ENCODE data around the gene MUC4. TPM values are rescaled to one million over a fixed set of nuclear protein-coding genes. Genes with fewer than 3 reads are reported as not detected.

The MUC4 gene
- total and polyA plus RNA-seq, 9 of the 15 experiments (the other 6 are each of a cell fraction or from before 2014, with no cell fraction given): under 0.01 to 0.21 (median 0.10) TPM; not detected in 4

DNA sequence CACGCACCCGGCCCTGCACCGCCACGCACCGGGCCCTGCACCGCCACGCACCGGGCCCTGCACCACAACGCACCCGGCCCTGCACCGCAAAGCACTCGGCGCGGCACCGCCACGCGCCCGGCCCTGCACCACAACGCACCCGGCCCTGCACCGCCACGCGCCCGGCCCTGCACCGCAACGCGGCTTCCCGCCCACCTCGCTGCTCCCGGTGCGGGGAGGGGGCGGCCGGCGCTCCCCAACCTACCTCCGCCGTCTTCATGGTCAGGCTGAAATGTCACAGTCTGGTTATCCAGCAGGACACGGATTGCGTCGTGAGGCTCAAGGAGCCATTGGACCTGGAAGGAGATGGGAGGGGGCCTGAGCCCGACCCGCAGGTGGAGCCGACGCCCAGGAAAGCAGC, 49.1 kb downstream of the MUC4 start:
- CTCF ChIA-PET (ENCODE audit: low intra/inter-chr PET ratio): no interaction called here
- Histone ChIP-seq H3K36me3 (ENCODE audit: control insufficient read depth, insufficient read depth, low read length) (no peaks in the 10 kb centered on the region), H3K9me1 (ENCODE audit: control insufficient read depth, insufficient read depth, low read length) (no peaks in the 10 kb centered on the region), H3K4me2 (ENCODE audit: insufficient read depth, low read length) (no peak overlapping the region), H3K27ac (ENCODE audit: extremely low read depth, low read depth, low read length) (no peak overlapping the region), H3K9me3 (replicated peaks; ENCODE audit: control insufficient read depth, insufficient read depth, low read depth, low read length) (no peaks in the 10 kb centered on the region), H3K4me3 (no peak overlapping the region), H3K27me3 (ENCODE audit: control insufficient read depth in 2 of 2, insufficient read depth in 2 of 2, low read length in 2 of 2) (peaks cover 22 to 77% of the 10 kb centered on the region in 2 experiments; a peak in 4 of 5 replicates), H3K9ac (ENCODE audit: insufficient read depth in 1 of 2, low read depth in 2 of 2, low read length in 2 of 2) (no peak overlapping the region), H3K79me2 (ENCODE audit: control insufficient read depth, insufficient read depth, low read length) (no peaks in the 10 kb centered on the region), H2AFZ (ENCODE audit: low read depth, low read length) (no peak overlapping the region), H3K4me1 (replicated peaks in 1 of 2; ENCODE audit: control insufficient read depth in 2 of 2, insufficient read depth in 2 of 2, low read length in 2 of 2) (peaks cover 0 to 6% of the 10 kb centered on the region in 2 experiments; a peak in 2 of 5 replicates), H4K20me1 (replicated peaks; ENCODE audit: control insufficient read depth, insufficient read depth, low read length) (peaks cover 4% of the 10 kb centered on the region; the same call in 1 of the 2 replicates)
- ATAC-seq (no peak), DNase-seq (ENCODE audit: extremely low read depth in 1 of 4, low spot score in 3 of 4) (no peak), FAIRE-seq (no peak)
- WGBS (ENCODE audit: insufficient coverage, low coverage, missing lambda C conversion rate): 63% methylated on average over 24 of the region's 43 CpGs
- BruUV-seq (replicated peaks): no TSS peak
- POLR2A ChIA-PET: no interaction called here
- intact Hi-C loops (cut with micrococcal nuclease) (no loop called here), in situ Hi-C loops (cut with MboI) (no loop called here)
- TF ChIP-seq NR2C2 (CRISPR knock-in tag; IDR thresholded peaks at IDR 0.05) (no peak), NR2C2 (tag; IDR thresholded peaks at IDR 0.05) (no peak), HOMEZ (CRISPR knock-in tag; IDR thresholded peaks at IDR 0.05) (no peak), TEAD2 (tag; IDR thresholded peaks at IDR 0.05) (no peak), MAFG (tag; conservative IDR thresholded peaks at IDR 0.05) (no peak), MEIS2 (IDR thresholded peaks at IDR 0.05; ENCODE audit: partially characterized antibody) (no peak)
- TF ChIP-seq, protein P1, sequence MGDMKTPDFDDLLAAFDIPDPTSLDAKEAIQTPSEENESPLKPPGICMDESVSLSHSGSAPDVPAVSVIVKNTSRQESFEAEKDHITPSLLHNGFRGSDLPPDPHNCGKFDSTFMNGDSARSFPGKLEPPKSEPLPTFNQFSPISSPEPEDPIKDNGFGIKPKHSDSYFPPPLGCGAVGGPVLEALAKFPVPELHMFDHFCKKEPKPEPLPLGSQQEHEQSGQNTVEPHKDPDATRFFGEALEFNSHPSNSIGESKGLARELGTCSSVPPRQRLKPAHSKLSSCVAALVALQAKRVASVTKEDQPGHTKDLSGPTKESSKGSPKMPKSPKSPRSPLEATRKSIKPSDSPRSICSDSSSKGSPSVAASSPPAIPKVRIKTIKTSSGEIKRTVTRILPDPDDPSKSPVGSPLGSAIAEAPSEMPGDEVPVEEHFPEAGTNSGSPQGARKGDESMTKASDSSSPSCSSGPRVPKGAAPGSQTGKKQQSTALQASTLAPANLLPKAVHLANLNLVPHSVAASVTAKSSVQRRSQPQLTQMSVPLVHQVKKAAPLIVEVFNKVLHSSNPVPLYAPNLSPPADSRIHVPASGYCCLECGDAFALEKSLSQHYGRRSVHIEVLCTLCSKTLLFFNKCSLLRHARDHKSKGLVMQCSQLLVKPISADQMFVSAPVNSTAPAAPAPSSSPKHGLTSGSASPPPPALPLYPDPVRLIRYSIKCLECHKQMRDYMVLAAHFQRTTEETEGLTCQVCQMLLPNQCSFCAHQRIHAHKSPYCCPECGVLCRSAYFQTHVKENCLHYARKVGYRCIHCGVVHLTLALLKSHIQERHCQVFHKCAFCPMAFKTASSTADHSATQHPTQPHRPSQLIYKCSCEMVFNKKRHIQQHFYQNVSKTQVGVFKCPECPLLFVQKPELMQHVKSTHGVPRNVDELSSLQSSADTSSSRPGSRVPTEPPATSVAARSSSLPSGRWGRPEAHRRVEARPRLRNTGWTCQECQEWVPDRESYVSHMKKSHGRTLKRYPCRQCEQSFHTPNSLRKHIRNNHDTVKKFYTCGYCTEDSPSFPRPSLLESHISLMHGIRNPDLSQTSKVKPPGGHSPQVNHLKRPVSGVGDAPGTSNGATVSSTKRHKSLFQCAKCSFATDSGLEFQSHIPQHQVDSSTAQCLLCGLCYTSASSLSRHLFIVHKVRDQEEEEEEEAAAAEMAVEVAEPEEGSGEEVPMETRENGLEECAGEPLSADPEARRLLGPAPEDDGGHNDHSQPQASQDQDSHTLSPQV (IDR thresholded peaks at IDR 0.05): no peak

All from K562 (cell line).